C4-2B (cell line): ENCODE data around the gene HOXA13.

Source experiments
- CTCF ChIP-seq: fragments of 450-650 bp; conservative IDR thresholded peaks from 2 replicates; pipeline ENCODE4 v1.5.1; 2017; ENCODE audit warnings: mild to moderate bottlenecking
- ZFX ChIP-seq: fragments of 450-650 bp; IDR thresholded peaks from 2 replicates; pipeline ENCODE4 v1.6.1; 2017

- TF ChIP-seq CTCF: no peak
- TF ChIP-seq ZFX: no peak
These were observed 14.5 kb upstream of the HOXA13 start for GRCh38 chr7:27214239-27214950.
